ENCODE results near the gene ATG4B. TPM values are rescaled to one million over a fixed set of nuclear protein-coding genes. Genes with fewer than 3 reads are reported as not detected.
"Not testable (repeated sequence)": the region's sequence is repeated elsewhere in the genome, so short reads cannot be mapped to it uniquely, and the experiment has no call there.

The ATG4B gene
- total RNA-seq, 1 donor from 2014 or later, result 39.1 TPM

DNA sequence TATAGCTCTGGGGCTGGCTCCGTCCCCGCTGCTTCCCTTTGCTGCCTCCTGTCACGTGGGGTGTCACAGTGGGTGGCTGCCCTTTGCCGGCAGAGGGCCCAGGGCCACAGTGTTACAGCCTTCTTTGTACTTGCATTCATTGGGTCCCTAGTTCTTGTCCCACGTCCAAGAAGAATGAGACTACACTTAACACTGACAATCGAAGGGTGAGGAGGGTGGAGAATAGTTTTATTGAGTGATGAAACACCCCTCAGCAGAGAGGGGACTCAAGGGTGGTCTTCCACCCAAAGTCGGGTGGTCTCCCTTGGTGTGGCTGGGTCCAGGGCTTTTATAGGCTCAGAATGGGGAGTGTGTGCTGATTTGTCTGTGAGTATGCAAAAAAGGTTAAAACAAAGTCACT lies 1.9 kb downstream of the ATG4B start:
- DNase-seq (ENCODE audit: low read depth in 2 of 2), result no peak

- DNase-seq (ENCODE audit: low read depth in 2 of 2), result no peak
Observed at GRCh38 chr2:241640165-241640795, 2.8 kb downstream of the ATG4B start.

- no peak for DNase-seq (ENCODE audit: low read depth in 2 of 2)
Observed at GRCh38 chr2:241641631-241642030, 4.1 kb downstream of the ATG4B start.

- no peak for DNase-seq (ENCODE audit: low read depth in 2 of 2)
Observed at GRCh38 chr2:241645056-241645914, 7.8 kb downstream of the ATG4B start.

GRCh38 chr2:241645915-241646645 lies 8.6 kb downstream of the ATG4B start:
- no peak for DNase-seq (ENCODE audit: low read depth in 2 of 2)

GRCh38 chr2:241648453-241648852 lies 11.0 kb downstream of the ATG4B start:
- DNase-seq (ENCODE audit: low read depth in 2 of 2), result no peak

DNA sequence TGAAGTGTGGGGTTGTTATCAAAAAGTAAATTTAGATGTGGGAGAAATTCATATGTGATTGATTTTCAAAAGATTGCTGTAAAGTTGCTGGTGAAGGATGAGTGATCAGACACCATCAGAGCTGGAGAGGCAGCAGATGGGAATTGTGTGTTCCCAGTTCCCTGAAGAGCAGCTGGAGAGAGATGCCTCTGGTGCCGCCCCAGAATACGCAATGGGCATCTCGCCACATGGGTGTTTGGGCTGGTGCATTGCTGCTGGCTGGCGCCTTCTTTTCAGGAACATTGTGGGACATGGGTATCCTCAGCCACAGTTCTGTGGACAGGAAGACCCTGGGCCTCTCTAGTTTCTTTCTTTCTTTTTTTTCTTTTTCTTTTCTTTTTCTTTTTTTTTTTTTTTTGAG lies 11.9 kb downstream of the ATG4B start:
- DNase-seq (ENCODE audit: low read depth in 2 of 2), result no peak

DNA sequence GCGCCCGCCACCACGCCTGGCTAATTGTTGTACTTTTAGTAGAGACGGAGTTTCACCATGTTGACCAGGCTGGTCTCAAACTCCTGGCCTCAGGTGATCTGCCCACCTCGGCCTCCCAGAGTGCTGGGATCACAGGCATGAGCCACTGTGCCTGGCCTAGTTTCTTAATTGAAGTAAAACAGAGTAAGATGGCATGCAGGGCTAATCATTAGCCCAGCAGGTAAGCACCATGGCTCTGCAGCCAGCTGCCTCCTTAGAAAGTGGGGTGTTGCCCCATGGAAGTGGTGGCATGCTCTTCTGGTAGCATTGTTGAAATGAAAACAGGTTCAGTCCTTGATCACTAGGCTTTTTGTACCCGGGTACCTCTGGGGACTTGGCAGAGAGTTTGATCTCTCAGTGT lies 12.4 kb downstream of the ATG4B start:
- DNase-seq (ENCODE audit: low read depth in 2 of 2), result no peak

- DNase-seq (ENCODE audit: low read depth in 2 of 2), result no peak
Observed at GRCh38 chr2:241652142-241652541, 14.6 kb downstream of the ATG4B start.

DNA sequence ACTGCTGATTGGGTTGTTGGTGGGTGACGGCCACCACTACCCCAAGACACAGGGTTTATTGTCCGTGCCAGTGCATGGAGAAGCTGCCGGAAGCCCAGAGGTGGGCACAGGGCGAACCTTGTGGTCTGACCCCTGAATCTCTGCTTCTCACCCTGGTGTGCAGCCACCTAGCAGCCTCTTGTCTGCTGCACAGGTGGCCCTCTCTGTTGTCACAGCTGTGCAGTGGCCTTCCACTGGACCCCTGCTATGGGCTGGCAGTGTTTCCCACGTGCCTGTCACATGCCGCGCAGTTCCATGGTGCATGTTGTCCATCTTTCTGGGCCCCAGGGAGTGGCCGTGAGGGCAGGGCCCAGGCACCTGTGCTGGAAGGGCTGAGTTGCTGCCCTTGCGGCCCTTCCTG lies 15.2 kb downstream of the ATG4B start:
- no peak for DNase-seq (ENCODE audit: low read depth in 2 of 2)

DNA sequence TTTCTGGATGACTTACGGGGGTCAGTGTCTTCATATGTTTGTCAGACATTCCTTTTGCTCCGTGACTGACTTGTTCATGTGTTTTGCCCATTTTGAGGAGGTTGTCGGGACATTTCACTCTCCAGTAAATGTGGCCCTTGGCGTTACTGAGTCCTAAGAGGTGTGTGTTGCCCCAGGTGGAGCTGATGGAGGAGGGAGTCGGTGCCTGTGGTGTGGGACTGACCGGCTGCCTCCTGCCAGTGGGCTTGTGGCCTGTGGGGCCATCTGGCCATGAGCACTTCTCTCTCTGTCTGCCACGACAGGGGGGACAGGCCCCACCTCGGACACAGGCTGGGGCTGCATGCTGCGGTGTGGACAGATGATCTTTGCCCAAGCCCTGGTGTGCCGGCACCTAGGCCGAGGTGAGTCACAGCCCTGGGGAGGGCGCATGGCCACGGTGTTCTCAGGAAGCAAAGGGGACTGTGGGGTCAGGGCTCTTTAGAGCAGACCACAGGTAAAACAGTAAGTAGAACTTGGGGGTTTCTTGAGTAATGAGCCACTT lies 15.8 kb downstream of the ATG4B start:
- DNase-seq (ENCODE audit: low read depth in 2 of 2), result no peak

DNA sequence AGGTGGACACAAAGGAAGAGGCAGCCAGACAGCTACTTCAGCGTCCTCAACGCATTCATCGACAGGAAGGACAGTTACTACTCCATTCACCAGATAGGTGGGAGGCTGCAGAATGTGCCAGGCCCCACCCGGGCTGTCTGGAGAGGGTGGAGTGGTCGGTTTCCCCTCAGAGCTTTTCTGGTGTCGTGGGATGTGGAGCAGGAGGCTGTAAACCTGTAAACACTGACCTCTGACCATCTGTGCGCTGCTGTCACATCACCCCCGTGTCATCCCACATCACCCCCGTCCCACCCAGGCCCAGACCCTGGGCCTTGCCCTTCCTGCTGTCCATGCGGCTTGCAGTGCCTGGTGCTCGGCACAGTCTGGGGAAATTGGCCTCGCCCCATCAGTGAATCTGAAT lies 17.1 kb downstream of the ATG4B start:
- no peak for DNase-seq (ENCODE audit: low read depth in 2 of 2)

DNA sequence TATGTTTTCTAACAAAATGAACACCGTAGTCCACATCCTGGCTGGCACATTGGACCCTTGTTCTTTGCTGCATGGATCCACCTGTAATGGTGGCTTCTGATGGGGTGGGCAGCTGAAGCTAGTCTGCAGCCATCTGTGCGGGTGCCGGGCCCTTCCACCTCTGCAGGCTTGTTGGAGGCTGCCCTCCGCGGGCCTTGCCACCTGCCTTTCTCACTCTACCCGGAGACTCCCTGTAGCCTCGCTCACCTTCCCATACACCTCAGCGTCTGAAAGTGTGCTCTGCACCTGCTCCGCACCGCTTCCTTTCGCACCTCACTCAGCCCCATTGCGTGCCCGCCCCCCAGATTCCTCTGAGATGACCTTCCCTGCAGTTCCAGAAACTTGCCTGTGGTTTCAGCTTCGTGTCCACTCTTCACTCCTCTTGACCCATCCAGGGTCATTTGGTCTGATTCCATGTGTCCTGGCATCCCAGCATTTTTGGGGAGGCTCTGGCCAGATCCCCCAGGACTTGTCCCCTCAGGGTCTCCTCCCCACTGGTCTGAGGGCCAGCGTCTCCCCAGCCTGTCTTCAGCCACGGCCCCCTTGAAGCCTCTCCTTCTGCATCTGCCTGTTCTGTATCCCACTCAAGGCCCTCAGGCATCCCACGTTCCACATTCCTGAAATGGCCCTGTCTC lies 18.2 kb downstream of the ATG4B start:
- DNase-seq (ENCODE audit: low read depth in 2 of 2), result no peak

DNA sequence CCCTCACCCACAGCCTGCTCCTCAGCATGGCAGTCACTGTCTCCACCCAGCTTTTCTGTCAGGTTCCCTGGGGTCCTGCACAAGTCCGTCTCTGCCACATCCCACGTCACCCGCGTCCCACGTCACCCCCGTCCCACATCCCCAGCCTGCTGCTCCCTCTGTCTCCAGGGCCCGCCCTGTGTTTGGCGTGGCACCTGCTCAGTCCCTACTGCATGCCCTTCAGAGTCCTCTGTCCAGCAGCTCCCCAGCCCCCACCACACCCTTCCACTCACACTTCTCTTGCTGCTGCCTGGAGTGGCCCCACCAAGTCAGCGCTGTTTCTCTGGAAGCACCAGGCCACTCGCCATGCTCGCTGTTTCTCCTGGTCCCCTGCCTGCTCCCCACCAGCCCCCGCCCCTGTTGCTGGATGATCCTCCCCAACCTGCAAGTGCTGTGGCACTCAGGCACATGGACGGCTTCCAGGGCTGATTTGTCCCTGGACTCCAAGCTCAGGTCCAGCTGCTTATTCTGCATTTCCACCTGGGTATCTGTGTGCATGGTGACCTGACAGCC lies 18.8 kb downstream of the ATG4B start:
- no peak for DNase-seq (ENCODE audit: low read depth in 2 of 2)

DNA sequence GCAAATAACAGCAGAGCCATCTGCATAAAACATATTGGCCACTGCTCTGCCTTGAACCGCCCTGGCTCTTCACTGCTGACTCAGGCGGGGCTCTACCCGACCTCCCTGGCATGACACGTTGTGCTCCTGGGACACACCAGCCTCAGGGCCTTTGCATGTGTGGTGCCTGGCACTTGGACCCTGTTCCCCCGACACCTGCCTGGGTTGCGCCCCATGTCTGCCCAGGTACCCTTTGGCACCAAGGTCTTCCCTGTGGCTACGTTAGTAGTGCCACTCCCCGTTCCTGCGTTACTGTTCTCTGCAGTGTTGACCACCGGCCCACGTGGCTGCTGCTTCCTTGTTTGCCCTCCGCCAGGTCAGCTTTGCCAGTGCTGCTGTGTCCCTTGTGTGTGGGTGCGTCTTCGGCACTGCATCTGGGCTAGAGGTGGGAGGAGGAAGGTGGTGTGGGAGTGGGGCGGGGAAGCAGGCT lies 20.3 kb downstream of the ATG4B start:
- no peak for DNase-seq (ENCODE audit: low read depth in 2 of 2)

DNA sequence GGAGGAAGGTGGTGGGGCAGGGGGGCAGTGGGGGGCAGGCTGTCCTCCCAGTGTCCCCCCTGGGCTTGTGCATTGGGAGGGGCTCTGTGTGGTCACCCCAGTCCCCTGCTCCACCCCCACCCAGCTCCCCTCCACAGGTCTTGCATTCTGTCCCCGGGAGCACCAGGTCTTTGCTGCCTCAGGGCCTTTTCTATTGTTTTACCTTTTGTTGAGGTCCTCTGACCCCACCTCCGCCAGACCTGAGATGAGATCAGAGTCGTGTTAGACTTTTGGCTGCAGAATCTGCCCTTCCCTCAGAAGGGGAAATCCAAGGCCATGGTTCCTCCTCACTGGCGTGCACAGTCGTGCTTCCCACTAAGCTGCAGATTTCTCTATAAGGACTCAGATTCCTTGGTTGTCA lies 20.8 kb downstream of the ATG4B start:
- DNase-seq (ENCODE audit: low read depth in 2 of 2), result no peak

DNA sequence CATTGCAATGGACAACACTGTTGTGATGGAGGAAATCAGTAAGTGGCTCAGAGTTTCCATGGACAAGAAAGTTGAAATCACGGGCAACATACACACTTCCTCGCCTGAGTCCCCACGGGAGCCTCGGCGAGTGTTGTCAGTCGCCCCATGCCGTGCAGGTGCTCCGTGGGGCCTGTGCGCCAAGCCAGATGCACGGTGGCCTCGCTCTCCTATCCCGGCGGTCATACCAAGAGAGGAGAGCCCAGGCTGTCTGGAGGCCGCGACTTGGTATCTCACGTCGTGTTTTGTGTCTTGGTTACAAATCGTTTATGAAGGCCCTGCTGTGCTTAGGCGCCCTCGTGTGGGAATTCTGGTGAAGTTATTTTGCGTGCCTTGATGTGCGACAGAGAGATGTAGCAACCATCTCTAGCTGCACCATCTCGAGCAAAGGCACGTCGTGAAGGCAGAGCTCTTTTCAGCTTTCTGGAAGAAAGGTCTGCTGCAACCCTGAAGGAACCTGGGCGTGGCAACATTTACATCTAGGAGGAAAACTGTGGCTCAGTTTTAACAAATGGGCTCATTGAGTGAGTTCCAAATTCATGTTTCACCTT lies 21.8 kb downstream of the ATG4B start:
- peak; percentile 82 to 84 for DNase-seq (ENCODE audit: low read depth in 2 of 2)

GRCh38 chr2:241660593-241661213 lies 23.2 kb downstream of the ATG4B start:
- no peak for DNase-seq (ENCODE audit: low read depth in 2 of 2)

GRCh38 chr2:241662731-241663130 lies 25.2 kb downstream of the ATG4B start:
- not testable (repeated sequence) for DNase-seq (ENCODE audit: low read depth in 2 of 2)

DNA sequence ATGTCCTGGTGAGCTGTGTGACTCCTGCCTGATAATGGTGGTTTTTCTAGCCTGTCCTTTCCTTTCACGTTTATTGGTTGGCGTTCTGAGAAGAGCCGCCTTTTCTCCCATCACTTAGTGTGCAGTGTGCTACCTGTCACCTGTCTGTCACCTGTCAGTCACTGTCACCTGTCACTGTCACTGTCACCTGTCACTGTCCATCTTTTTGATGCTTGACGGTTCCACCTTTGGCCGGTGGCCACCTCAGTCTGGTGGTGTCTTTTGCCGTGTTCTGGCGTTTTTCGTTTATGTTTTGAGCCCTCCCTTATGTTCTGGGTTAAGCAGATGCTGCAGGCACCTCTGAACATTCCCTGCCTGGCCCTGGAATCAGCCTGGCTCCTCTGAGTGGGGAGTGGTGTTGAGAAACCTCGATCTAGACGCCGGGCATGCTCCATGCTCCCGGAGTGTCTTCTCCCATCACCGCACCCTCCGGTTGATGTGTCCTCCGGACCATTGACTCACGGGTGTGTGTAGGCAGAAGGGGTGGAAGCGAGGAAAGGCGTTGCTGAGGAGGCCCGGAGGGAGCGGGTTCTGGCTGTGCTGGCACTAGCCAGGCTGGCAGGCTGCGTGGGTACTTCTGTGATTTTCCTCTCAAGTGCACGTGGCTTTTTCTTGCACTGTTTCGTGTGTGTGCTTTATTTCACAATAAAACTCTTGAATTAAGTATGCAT lies 28.4 kb downstream of the ATG4B start:
- DNase-seq (ENCODE audit: low read depth in 2 of 2), result no peak
